Retinal pigment epithelial cell (primary cell): ENCODE results near the gene NID1.

Source experiments
- DNase-seq: peaks from one replicate; pipeline ENCODE4 v3.0.0-alpha.2; 2010; ENCODE audit warnings: low read depth
- H3K4me3 ChIP-seq: 2 replicates; pipeline ENCODE4 v1.5.1; 2011; ENCODE audit warnings: mild to moderate bottlenecking, low read length, control low read depth, moderate library complexity
- CTCF ChIP-seq: conservative IDR thresholded peaks from 2 replicates; pipeline ENCODE4 v1.5.1; 2011; ENCODE audit warnings: low read depth, low read length, control low read depth, inconsistent platforms

The NID1 gene

GRCh38 chr1:235960809-235961208 is 104.1 kb downstream of the NID1 start:
- no peak overlapping the region for H3K4me3 ChIP-seq
- no peak for TF ChIP-seq CTCF
- DNase-seq, result no peak

GRCh38 chr1:235958021-235958420 is 106.9 kb downstream of the NID1 start:
- no peak overlapping the region for H3K4me3 ChIP-seq
- DNase-seq, result no peak
- no peak for TF ChIP-seq CTCF

- H3K4me3 ChIP-seq, result no peak overlapping the region
- TF ChIP-seq CTCF, result no peak
- DNase-seq, result no peak
Measured at GRCh38 chr1:235955777-235956176, 109.1 kb downstream of the NID1 start.

- H3K4me3 ChIP-seq, result no peak overlapping the region
- TF ChIP-seq CTCF, result no peak
- DNase-seq, result no peak
Measured at GRCh38 chr1:235954306-235955283, 110.3 kb downstream of the NID1 start.

- H3K4me3 ChIP-seq, result no peak overlapping the region
- no peak for TF ChIP-seq CTCF
- DNase-seq, result peak; percentile 57
Measured at GRCh38 chr1:235953801-235954200, 111.1 kb downstream of the NID1 start.

GRCh38 chr1:235952950-235953615 is 111.8 kb downstream of the NID1 start:
- TF ChIP-seq CTCF, result no peak
- no peak overlapping the region for H3K4me3 ChIP-seq
- no peak for DNase-seq
